Measurements from ENCODE around the gene ARHGAP31. TPM values are rescaled to one million over a fixed set of nuclear protein-coding genes. Genes with fewer than 3 reads are reported as not detected.
"Not testable (repeated sequence)": the region's sequence is repeated elsewhere in the genome, so short reads cannot be mapped to it uniquely, and the experiment has no call there.

Gene ARHGAP31
- total RNA-seq, 1 donor from 2014 or later = 41.7 TPM

GRCh38 chr3:119293105-119293870 is 895 bp upstream of the ARHGAP31 start:
- intact Hi-C loops (cut with micrococcal nuclease) = no loop called here
- no peak for DNase-seq
- no peak for ATAC-seq

DNA sequence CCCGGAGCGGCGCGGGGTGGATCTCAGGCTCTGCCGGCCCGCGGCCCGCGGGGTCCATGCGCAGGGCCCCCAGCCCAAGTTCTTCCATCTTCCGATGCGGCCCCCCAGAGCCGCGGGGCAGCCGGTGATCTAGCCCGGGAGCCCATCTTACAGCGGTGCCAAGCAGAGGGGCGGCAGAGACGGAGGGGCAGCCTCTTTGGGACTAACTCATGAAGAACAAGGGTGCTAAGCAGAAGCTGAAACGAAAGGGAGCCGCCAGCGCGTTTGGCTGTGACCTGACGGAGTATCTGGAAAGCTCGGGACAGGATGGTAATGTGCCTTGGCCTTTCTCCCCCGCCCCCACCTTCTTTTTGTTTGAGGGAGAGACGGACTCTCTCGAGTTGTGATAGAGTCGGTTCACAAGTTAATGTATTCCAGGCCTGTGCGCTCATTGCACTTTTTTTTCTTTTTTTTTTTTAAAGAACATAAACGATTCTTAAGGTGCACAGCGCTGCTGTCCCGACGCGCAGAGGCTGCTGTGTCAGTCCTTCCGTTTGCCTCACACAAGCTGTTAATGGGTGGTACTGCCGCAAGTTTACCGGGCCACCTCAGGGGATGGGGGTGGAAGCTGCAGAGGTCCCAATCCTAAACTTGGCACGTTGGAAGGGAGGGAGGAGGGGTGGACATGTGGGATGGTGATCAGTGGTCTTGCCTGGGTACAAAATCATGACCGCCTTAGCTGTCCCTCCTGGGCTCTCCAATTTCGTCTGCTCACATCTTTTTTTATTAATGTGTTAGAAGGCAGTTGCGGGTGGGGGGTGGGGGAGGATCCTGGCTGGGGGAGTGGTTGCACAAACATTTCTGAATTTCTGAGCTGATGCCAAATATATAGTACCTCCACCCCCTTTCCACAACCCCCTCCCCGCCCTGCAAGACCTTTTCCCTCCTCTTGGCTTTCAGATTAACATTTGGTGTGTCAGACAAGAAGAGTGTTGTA is 801 bp downstream of the ARHGAP31 start:
- DNase-seq = peak; percentile 66
- ATAC-seq = peak; percentile 43
- intact Hi-C loops (cut with micrococcal nuclease) = no loop called here

DNA sequence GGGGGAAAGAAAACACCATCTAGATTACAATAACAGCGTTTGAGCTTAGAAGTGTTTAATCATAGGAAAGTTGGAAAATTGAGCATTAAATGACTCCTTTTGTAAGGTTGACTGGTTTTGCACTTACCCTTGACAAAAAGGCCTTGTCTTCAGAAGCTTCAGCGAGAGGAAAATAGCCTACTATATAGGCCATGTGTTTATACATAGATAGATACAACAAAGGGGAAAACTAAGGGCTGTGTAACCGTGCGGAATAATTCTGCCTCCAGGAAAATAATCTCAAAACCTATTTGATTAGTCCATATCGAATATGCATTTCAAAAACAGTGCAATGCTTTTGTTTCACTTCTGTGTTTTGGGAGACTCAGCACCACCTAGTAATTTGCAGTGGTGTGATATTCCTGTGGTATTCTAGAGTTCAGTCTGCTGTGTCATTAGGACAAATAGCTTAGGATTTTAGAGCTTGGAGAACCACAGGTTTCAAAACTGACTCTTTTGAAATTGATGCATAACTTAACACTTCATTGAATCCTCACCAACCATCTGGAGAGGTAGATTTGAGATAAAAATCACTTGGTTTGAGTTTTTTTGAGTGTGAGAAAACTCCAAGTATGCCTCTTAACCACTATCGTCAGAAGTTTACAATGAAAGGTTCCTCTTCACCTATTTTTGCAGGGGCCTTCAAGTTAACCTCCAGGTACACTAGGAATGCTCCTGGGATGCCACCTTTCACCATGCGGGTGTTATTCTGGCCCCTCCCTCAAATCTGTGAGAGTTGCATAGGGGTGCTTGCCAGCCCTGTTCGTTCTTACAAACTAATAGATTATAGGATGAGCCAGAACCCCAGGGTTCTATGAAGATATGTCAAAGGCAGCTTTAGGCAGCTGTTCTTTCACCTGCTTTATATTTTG is 1.9 kb downstream of the ARHGAP31 start:
- DNase-seq = no peak

GRCh38 chr3:119296727-119297122 is 2.5 kb downstream of the ARHGAP31 start:
- ATAC-seq (no peak), DNase-seq (no peak)
- intact Hi-C loops (cut with micrococcal nuclease) = no loop called here

More for the DNA sequence above, 1.9 kb downstream of the ARHGAP31 start:
- intact Hi-C loops (cut with micrococcal nuclease) = no loop called here
- no peak for ATAC-seq

GRCh38 chr3:119297169-119297568 is 3.0 kb downstream of the ARHGAP31 start:
- intact Hi-C loops (cut with micrococcal nuclease) = no loop called here
- ATAC-seq (no peak), DNase-seq (peak; percentile 60)

GRCh38 chr3:119298565-119298941 is 4.4 kb downstream of the ARHGAP31 start:
- no peak for ATAC-seq
- no peak for DNase-seq
- intact Hi-C loops (cut with micrococcal nuclease) = no loop called here

DNA sequence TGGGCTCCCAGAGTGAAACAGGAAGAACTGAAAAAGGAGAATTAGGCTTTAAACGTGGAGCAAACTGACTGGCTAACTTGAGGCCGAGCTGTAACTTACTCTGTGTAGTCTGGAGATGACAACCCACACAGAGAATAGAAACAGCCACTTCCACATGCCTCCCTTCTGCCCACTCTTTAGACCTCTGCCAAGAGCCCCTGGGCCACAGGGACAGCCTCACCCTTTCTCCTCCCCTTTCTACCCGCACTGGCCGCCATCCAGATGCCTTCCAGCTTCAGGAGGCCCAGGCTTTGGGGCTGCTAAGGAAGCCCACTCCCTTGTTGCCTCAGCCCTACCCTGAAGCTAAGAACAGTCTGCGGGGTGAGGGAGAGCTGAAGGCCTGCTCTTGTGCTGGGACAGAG is 6.8 kb downstream of the ARHGAP31 start:
- DNase-seq = peak; percentile 43
- ATAC-seq = peak; percentile 52
- intact Hi-C loops (cut with micrococcal nuclease) = no loop called here

DNA sequence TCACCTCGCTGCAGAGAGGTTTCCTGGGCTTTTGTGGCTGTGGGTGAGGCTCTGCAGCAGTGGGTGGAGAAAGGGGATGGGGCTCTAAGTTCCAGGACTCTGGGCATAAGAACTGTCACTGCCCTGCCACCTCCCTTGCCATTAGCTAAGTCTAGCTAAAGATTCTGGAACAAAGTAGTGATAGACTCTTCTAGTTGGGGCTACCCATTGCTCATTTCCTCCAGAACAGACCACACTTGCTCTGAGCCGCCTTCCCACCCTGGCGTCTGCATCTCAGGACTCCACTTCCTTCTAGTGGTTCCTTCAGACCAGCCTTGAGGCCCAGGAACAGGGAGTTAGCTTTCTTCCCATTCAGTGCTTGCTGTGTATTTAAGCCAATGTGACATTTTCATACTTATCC is 7.5 kb downstream of the ARHGAP31 start:
- intact Hi-C loops (cut with micrococcal nuclease) = no loop called here
- DNase-seq (no peak), ATAC-seq (peak; percentile 19)

DNA sequence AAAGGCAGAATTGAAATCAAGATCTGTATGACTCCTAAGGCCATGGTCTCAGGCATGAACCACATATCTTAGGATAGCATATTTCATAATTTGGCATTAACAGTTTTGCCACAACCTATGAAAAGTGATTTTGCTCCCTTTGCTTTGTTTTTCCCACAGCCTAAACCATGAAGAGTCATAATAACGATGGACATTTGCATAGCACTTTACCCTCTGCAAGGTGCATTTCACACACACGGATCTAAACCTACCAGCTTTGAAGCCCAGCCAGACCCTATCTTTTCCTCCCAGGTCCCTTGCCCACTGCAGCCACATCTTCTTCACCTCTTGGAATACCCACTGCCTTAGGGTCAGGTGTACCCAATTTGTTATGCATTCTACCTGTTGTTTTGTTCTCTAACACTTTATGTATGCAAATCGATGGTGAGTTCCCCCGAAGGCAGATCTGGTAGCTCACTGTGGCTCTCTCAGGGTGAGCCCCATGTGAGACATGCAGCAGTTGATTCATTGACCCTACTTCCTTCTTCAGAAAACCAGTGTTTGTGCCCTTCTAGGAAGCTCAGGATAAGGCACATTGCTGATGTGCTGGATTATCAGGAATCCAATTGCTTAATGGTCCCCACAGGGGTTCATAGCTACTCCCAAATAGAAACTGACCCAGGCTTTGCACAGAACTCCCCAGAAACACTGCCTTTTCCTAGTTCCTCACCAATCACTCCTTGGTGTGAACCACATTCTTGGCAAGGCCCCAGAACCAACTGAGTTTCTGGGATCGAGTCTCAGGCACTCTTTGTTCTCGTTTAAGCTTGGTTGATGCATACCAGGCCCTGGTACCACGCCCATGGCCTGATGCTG is 8.7 kb downstream of the ARHGAP31 start:
- ATAC-seq (no peak), DNase-seq (no peak)
- intact Hi-C loops (cut with micrococcal nuclease) = no loop called here

GRCh38 chr3:119304201-119304713 is 10.1 kb downstream of the ARHGAP31 start:
- no peak for ATAC-seq
- no peak for DNase-seq
- intact Hi-C loops (cut with micrococcal nuclease) = no loop called here

DNA sequence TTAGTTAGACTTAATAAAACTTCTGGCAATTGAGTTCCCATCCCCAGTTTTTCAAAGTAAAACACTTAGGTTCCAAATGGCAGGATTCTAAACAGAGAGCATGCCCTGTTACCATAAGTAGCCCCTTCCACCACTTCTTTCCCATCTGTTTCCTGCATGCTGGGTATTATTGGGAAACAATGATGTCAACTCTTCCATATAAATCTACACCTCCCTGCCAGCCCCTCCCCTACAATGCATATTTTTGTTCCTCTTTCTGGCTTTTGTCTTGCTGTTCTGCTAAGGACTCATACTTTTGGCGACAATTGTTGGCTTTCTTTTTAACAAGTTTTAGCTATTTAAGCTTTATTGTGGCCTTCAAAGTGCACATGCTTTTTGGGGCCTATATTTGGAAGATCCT is 11.1 kb downstream of the ARHGAP31 start:
- ATAC-seq (no peak), DNase-seq (no peak)
- intact Hi-C loops (cut with micrococcal nuclease) = no loop called here

GRCh38 chr3:119306378-119306777 is 12.2 kb downstream of the ARHGAP31 start:
- intact Hi-C loops (cut with micrococcal nuclease); DNase-seq; ATAC-seq: not testable (repeated sequence)

DNA sequence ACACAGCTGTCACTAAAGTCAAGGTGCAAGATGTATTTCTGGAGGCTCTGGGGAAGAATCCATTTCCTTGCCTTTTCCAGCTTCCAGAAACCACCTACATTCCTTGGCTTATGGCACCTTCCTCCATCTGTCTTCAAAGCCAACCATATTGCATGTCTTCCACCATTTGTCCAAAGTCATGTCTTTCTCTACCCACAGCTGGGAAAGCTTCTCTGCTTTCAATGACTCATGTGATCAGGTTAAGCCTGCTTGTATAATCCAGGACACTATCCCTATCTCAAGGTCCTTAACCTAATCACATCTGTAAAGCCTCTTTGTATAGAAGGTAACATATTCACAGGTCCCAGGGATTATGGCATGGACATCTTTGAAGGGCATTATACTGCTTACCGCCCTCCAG is 14.2 kb downstream of the ARHGAP31 start:
- DNase-seq (no peak), ATAC-seq (no peak)
- intact Hi-C loops (cut with micrococcal nuclease) = no loop called here

DNA sequence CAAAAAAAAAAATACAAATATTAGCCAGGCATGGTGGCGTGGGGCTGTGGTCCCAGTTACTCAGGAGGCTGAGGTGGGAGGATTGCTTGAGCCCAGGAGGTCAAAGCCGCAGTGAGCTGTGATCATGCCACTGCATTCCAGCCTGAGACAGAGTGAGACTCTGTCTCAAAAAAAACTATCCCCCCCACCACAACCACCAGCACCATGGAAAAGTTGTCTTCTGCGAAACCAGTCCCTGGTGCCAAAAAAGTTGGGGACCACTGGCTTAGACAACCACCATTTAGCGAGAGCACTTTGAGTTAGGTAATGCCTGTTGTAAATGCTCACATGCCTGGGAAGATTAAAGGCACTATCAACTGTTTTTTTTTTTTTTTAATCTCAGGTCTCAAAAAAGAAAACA is 15.4 kb downstream of the ARHGAP31 start:
- intact Hi-C loops (cut with micrococcal nuclease) = no loop called here
- ATAC-seq (no peak), DNase-seq (no peak)

- ATAC-seq = peak; percentile 59
- no peak for DNase-seq
- intact Hi-C loops (cut with micrococcal nuclease) = no loop called here
These were observed 15.9 kb downstream of the ARHGAP31 start for GRCh38 chr3:119310071-119310470.

GRCh38 chr3:119311081-119311925 is 17.1 kb downstream of the ARHGAP31 start:
- intact Hi-C loops (cut with micrococcal nuclease) = no loop called here
- ATAC-seq = no peak
- DNase-seq = no peak

- DNase-seq = no peak
- ATAC-seq = no peak
- intact Hi-C loops (cut with micrococcal nuclease) = no loop called here
These were observed 19.3 kb downstream of the ARHGAP31 start for GRCh38 chr3:119313461-119313860.
